CD1c-positive myeloid dendritic cell (primary cell): ENCODE measurements around the gene ARHGDIB.

Experiments used
- DNase-seq: peaks from one replicate; pipeline ENCODE4 v3.0.0-alpha.2; 2016; ENCODE audit errors: extremely low spot score

The ARHGDIB gene

DNA sequence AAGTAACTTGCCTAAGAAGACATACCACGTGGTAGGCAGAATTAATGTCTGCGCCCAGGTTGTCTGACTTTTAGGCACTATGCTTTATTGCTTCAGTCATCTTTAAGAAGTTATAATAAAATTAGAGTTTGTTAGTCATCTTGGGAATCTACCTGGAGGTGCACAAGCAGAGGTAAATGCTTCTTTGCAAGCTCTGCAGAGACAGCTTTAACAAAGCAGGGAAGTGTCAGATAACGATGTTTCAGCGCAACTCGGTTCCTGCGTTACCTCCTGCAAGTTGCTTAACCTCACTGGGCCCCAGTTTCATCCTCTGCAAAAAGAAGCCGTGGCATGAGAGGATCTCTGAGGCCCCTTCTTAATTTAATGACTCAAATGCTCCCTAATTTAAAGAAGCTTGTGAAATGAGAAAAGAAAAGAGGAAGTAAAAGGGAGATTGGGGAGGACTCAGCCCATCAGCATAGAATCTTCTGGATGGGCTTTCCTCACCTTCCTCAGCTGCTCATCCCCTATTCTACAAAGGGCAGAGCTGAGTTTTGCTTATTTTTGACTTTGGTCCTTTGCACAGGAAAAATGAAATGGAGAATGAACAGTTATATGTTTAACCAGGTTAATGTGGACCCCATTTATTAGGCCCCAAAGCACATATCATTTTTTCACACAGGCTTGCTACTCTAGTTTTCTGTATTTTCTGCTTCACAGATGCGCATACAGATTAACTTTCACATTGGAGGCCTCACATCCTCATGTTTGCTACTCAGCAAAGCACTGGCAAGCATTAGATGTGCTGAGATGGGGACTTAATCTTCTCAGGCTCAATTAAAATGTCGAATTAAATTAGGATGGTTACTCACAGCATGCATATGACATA lies 5.1 kb downstream of the ARHGDIB start:
- DNase-seq: peak; percentile 82

DNA sequence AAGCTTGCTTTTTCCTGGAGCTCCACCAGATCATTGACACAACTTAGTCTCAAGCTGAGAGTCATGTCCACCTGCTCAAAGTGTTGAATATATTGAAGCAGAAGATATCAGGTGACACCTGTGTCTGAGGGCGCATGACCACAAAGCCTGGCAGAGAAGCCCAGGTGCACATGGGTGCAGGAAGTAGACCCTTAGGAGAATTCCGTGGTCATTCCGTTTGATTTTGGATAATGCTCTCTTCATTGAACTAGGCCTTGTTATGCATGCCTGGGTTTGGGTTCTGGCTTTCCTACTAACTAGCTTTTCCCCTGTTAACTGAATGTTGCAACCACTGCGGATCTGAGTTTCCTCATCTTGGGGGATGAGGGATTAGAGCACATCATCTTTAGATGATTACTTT lies 7.1 kb downstream of the ARHGDIB start:
- peak; percentile 32 for DNase-seq

DNA sequence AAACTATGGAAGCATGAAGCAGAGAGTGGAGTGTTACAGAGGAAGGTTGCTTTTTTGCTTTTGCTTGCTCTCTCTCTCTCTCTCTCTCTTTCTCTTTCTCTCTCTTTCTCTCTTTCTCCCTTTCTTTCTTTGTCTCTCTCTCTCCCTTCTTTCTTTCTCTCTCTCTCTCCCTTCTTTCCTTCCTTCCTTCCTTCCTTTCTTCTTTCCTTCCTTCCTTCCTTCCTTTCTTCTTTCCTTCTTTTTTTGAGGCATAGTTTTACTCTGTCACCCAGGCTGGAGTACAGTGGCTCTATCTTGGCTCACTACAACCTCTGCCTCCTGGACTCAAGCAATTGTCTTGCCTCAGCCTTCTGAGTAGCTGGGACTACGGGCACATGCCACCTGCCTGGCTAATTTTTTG lies 7.6 kb downstream of the ARHGDIB start:
- DNase-seq: no peak

DNA sequence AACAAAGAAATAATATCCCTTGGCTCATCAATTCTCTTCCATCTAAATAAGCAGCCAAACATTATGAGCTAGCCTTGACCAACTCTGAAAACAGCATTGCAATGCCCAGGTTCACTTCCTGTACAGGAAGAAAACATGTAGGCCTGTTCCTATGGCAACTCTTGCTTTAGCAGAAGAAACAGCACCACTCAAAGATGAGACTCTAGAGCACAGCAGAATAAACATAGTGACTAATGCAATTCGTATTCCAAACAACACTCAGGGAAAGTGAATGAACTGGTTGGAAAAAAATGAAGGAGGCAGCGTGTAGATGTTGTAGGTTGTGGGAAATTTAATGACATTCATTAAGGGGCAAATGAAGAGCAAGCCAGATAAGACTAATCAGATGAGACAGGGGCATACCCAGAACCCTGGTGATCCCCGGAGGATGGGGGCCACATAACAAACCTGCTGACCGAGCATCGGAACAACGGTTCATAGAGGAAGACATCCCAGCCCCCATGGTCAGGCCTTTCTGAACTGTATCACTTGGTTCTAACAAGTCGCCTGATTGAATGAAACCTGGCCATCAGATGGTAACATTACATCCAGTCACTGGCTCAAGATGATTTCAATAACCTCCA lies 9.0 kb downstream of the ARHGDIB start:
- peak; percentile 88 for DNase-seq

DNA sequence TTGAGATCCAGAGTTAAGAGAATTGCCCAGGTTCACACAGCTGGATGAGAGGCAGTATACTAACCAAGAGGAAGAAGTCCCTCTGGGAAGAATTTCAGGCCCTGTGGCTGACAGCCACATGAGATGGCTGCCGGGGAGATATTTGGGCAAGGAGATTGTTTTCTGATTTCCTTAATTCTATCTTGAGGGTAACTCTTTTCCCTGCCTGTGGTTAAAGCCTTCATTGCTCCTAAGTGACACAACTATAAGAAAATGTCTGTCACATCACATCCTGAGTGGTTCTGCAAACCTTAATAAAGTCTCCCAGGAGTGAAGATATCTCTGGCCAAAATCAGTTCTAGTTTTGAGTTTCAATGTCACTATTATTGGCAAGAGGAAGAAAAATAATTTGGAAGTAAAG lies 9.6 kb downstream of the ARHGDIB start:
- DNase-seq: no peak

DNA sequence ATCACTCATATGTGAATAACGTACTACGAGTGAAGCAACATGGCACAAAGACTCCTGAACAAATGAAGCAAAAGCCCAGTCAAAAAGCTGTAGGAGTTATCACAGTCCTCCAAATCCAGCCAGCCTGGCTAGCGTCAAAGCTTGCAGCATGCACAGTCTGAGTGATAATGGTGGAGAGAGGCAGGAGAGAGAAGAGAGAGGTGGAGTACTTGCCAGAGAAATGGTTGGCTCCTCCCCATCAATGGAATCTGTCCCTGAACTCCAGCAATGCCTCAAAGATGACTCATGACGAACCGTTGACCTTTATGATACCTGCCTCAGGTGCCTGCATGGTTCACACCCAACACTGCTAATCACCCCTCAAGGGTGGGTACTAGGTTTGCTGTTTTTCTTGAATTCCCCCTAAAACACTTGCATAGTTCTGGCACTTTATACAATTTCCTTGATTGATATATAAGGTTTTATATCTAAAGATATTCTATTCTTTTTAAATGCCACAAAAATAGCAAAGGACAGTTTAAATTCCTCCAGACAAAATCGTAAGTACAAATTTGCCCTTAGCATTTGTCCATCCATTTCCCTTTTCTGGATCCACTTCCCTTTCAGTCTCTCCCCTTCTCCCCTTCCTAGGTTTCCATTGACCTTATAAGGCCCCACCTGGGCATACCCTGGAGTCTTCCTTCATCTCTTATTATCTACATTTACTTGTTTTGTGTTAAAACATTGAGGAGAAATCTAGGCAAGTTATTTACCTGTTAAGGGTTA lies 10.2 kb downstream of the ARHGDIB start:
- no peak for DNase-seq

DNA sequence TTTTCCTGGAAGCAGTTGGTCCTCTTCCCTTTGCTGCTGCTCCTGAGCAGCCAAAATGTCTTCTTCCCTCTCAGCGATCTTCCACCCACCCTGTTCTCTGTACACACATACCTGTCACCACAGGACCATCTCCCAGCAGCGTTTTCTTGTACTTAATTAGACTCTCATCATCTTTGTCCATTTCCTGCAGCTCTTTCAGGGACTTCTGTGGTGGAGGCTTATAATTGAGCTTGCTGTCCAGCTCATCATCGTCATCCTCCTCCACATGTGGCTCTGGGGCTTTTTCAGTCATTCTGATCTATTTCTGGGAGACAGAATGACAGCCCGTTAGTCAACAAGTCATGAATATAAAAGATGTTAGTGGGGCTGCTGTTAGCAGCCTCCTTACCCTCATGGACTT lies 11.0 kb downstream of the ARHGDIB start:
- DNase-seq: no peak

DNA sequence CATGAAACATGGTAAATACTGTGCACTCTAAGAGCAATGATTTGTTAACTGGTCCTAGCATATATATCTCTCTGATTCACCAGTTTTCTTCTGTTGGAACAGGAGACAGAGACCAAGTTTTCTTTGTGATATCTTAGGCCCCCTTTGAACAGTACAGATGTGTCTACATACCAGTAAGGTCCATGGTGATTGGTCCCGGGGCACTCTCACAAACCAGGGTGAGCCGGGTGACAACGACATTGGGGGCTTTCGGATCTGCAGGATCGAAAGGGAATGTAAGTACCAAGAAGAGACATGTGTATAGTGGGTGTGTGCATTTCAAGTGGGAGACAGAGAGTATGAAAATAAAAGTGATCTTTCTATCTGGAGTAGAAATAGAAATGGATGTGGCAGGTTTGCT lies 11.8 kb downstream of the ARHGDIB start:
- no peak for DNase-seq

DNA sequence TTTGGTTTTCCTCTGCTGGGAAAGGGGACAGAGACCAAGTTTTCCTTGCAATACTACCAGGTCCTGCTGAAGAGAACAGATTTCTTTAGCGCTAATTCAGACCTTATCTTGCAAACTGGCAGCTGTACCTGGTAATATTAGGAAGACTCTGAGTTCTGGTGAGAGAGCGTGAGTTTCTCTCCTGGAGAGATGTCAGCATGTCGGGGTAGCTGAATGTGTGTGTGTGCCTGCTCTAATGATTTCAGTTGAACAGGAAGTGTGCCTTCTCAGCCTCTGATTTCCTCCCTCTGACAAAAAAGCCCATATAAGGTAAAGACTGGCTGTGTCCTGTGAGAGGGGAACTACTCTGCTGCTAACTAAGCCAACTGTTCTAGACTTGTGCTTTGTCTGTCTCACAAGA lies 12.7 kb downstream of the ARHGDIB start:
- peak; percentile 83 for DNase-seq

DNA sequence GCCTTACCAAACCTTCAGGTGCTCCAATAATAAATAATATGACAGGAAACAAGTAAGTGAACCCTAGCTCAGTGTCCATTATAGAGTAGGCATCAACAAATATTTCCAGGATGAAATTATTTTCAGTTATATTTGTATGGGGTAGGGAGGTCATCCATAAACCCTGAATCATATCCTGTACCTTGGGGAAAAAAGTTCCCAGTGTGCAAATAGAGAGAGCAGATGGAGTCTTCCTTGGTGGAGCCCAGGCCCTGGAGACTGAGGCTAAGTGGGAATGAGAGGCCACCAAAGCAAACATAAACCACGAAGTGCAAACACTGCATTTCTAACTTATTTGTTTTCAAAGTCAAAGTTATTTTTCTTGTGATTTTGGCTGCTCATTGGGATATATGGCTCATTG lies 14.5 kb downstream of the ARHGDIB start:
- no peak for DNase-seq

DNA sequence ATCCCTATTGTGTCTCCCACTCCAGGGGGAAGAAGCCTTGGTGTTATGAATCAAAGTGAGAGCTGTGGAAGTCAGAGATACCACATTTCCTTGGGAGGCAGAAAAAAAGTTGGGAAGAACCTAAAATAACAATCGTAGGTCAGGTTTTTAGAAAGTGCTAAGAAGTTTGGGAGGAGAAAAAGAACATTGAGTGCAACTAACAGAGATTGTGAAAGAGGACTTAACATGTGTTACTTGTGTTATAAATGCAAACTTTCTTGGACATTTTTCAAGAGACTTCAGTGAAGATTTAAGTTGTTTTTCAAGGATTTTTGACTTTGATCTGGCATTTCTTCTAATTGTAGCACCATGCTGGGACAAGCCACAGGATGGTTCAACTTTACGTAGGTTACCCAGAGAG lies 15.2 kb downstream of the ARHGDIB start:
- no peak for DNase-seq

DNA sequence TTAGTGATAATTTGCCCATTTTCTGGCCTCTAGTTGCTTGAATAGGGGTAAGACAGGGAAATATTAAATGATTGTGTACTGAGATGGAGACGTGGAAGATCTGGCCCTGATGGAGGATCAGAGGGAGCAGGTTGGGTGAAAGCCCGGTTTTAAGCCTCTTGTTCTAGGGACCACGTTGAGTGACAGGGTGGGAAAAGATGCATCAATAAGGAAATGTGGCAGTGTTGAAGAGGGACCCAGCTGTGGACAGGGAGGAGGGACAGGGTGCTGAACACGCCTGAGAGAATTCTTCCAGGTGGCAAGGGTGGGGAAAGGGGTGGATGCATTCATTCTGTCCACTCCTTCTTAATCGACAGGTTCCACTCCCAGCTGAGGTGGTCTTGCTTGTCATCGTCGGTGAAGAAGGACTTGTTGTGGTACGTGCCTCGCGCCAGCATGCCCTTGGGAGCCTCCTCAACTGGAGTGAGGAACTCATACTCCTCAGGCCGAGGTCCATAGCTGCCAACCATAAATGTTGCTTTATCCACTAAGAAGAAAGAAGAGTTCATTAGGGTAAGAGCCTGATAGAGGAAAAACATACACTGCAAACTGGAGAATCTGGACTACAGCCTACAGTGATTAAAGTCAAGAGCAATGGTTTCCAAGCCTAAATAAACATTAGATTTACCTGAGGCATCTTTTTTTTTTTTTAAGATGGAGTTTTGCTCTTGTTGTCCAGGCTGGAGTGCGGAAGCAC lies 19.0 kb downstream of the ARHGDIB start:
- no peak for DNase-seq

DNA sequence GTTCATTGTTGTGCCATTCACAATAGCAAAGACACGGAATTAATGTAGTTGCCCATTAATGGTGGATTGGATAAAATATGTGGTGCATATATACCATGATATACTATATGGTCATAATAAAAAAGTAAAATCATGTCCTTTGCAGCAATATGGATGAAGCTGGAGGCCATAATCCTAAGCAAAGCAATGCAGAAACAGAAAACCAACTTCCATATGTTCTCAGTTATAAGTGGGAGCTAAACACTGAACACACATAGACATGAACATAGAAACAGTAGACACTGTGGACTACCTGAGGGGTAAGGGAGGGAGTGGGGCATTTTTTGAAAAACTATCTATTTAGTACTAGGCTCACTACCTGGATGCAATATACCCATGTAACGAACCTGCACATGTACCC lies 20.0 kb downstream of the ARHGDIB start:
- DNase-seq: no peak

DNA sequence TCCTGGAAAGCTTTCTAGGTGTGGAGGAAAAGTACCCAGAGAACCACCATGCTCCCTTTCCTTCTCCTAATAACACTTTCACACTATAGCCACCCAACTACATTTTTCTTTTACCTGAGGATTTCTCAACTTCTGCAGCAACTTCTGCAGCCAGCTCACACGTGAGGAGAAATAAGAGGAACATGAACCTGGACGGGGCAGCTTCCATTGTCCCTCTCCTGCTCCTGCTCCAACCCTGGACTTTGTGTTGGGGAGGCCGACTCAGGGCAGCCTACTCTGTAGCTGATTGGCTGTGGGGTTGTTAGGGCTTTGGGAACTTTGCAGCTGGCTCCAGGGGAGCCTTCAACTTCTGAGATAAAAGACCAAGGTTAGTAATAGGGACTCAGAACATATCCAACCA lies 23.1 kb downstream of the ARHGDIB start, which contains the start of gene ERP27:
ERP27 (minus strand) TSS at position 237 of the 400 bp plus-strand sequence; CDS start at position 208, 29 bp downstream.
- DNase-seq: no peak

DNA sequence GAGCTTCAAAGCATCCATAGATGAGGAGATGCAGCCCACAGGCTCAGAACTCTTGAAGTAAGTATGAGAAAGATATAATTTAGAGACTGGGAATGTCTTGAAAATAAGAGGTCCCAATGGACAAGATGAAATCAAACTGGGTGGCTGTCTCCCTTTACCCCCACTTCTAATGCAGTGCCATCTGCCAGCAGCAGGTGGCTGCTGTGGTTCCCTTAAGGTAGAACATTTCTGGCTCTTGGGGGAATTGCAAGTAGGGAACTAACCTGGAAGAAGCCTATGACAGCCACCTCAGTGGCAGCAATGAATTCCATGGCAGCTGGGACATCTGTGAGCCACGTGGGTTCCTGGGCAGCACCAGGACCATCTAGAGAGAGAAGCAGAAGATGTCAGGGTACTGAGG lies 23.7 kb downstream of the ARHGDIB start:
- DNase-seq: peak; percentile 17

DNA sequence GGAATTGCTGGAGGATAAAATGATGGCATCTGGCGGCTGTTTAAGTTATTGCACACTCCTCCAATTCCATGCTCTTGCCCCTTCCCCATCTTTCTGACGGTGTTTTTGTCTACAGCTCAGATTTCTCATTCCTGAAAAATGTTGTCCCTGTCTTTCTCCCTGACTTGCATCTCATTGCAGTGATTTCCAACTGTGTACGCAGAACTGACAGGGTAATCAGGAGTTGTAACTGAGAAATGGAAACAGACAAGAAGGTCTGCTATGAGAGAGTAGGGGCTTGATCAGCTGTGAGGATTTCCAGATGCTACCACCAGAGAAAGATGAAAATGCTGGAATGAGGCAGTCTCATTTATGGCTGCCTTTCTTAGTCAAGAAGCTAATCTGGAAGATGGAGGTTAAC lies 24.4 kb downstream of the ARHGDIB start:
- DNase-seq: no peak

DNA sequence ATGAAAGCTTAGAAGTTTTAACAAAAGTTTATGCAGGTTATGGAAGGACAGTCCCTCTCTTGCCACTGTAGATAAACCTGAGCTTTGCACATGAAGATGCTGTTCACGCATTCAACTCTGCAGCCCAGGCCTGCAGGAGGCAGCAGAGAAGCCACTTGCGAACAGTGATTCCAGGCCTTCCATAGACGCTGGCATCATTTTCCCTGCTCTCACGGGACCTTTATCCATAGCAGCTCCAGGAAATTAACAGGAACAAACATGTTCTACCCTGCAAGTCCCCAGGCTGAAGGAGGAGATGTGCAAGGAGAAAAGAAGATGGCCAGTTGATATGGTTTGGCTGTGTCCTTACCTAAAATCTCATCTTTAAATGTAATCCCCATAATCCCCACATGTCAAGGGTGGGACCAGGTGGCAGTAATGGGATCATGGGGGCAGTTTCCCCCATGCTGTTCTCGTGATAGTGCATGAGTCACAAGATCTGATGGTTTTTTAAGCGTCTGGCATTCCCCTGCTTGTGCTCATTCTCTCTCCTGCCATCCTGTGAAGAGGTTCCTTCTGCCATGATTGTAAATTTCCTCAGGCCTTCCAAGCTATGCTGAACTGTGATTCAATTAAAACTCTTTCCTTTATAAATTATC lies 25.1 kb downstream of the ARHGDIB start:
- DNase-seq: no peak

DNA sequence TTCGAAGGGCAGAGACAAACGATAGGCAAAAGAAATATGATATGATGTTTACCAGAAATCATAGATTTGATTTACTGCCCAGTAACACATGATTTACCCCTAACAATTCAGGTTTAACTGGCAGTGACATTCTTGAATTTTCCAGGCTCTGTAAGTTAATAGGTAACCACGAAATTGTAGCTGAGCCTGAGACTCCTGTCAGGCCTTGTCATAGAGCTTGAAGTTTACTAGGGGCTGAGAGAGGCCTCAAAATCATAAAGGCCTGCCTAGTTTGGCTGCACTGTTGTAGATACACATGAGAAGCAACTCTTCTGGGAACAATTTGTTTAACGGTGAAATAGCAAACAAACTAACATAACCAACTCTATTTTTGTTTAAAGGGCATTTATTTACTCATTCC lies 26.4 kb downstream of the ARHGDIB start:
- no peak for DNase-seq

DNA sequence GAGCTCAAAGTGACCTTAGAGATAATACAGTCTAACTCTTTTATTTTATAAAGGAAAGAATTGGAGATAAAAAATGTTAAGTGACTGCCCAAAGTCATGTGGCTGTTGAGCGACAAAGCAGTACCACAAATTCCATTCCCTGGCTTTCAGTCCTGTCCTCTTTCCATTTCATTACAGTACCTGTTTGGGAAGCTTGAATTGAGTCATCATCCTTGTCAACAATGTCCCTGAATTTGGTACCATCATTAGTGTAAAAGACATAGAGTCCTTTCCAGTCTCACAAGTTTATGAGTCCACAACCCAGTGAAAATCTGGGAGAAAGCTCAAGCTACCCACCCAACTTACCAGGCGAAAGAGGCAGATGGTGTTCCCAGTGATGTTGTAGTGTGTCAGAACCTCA lies 26.9 kb downstream of the ARHGDIB start:
- no peak for DNase-seq

DNA sequence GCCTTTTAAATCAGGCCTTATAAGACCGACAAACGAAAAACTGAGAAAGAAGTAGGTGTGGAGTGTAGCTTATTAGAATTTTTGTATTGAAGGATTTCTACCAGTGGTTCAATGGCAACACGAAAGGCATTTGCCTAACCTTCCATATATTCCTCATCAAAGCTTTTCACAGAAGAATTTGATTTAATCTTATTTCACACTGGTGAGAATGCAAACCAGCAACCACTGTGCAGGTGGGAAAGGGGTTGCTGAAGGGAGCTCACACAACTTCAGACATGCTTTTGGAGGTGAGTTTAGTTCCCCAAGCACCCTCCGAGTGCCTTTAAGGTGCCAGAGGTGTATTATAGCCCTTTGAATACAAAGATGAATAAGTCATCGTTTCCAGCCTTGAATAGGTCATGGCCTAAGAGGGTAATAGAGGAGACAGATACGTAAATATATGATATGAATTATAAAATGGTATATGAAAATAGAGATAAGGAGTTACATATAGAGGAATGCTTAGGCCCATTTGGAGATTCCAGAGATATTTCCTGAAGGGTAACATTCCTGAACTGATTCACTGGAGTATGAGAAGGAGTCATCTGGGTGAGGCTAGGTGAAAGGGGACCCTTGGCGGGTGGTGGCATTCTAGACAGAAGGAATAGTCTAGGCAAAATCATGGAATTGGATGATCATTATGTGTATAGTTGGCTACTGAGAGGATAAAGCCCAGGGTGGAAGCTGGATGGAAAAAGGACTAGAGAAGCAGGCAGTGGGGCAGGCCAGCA lies 29.4 kb downstream of the ARHGDIB start:
- DNase-seq: no peak

DNA sequence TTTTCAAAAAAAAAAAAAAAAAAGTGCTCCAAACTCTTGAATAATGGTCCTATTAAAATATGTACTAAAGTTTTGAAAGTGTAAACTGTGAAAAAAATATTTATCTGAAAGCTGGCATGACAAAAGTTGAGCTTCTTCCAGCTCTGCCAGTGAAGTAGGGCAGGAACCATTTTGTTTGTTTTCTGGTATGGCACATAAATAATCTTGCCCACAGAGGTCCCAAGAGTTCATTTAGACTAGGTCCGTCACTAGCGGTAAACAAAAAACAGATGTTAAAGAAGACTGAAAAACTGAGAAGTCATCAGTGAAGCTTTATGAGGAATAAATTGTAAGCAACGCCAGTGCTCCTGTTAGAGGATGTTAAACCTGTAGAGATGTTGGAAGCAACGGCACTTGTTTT lies 30.0 kb downstream of the ARHGDIB start:
- DNase-seq: no peak
